PC-9 (cell line): ENCODE results near the gene ATL2. TPM values are rescaled to one million over a fixed set of nuclear protein-coding genes. Genes with fewer than 3 reads are reported as not detected.

Experiments
- BruUV-seq: library from RNA; stranded (reverse); fragments of 400-500 nt; replicated peaks from 2 replicates; lab custom pipeline; 2021; lab: Mats Ljungman, UMichigan
- CTCF ChIA-PET: fragments of 300-600 bp; sonication (Branson Sonifier 250); formaldehyde crosslinking; loops from one replicate; lab custom pipeline; 2022; ENCODE audit warnings: antibody characterized with exemption; lab: Charles Lee
- POLR2A ChIA-PET: fragments of 300-600 bp; sonication (Branson Sonifier 250); formaldehyde crosslinking; loops from one replicate; lab custom pipeline; 2022; ENCODE audit warnings: antibody characterized with exemption; ENCODE audit not compliant: unreplicated experiment; lab: Charles Lee
- DNase-seq, 2 experiments: peaks; one replicate each; pipeline versions ENCODE4 v3.0.0 to v3.0.0-alpha.2; 2015 to 2022; ENCODE audit warnings: mixed read lengths in 1 of 2
- H2AFZ ChIP-seq: fragments of 200-600 bp; sonication (generic); 2 replicates; pipeline ENCODE4 v1.8.1; 2017; ENCODE audit warnings: antibody characterized with exemption
- H3F3A ChIP-seq: fragments of 200-600 bp; sonication (generic); 2 replicates; pipeline ENCODE4 v1.8.1; 2017; ENCODE audit warnings: antibody characterized with exemption, mild to moderate bottlenecking, low read depth; ENCODE audit not compliant: insufficient read depth
- H3K27ac ChIP-seq: fragments of 200-600 bp; sonication (generic); 2 replicates; pipeline ENCODE4 v1.6.1; 2016; ENCODE audit warnings: mixed run types
- H3K27me3 ChIP-seq: fragments of 200-600 bp; sonication (generic); 2 replicates; pipeline ENCODE4 v1.6.1; 2016; ENCODE audit warnings: low read depth, mixed run types; ENCODE audit not compliant: insufficient read depth
- H3K36me3 ChIP-seq: fragments of 200-600 bp; sonication (generic); 2 replicates; pipeline ENCODE4 v1.6.1; 2016; ENCODE audit warnings: low read depth, mixed run types
- H3K4me1 ChIP-seq: fragments of 200-600 bp; sonication (generic); replicated peaks from 2 replicates; pipeline ENCODE4 v1.6.1; 2016; ENCODE audit warnings: mixed run types; ENCODE audit not compliant: insufficient read depth
- H3K4me2 ChIP-seq: fragments of 200-600 bp; sonication (generic); 2 replicates; pipeline ENCODE4 v1.6.1; 2017; ENCODE audit warnings: mixed run types
- H3K4me3 ChIP-seq: fragments of 200-600 bp; sonication (generic); 2 replicates; pipeline ENCODE4 v1.6.1; 2016; ENCODE audit warnings: mixed run types
- H3K79me2 ChIP-seq: fragments of 200-600 bp; sonication (generic); 2 replicates; pipeline ENCODE4 v1.6.1; 2017; ENCODE audit warnings: low read depth, mixed run types
- H3K9me2 ChIP-seq: fragments of 200-600 bp; sonication (generic); 2 replicates; pipeline ENCODE4 v1.8.1; 2017; ENCODE audit warnings: mild to moderate bottlenecking; ENCODE audit not compliant: insufficient read depth
- H3K9me3 ChIP-seq: fragments of 200-600 bp; sonication (generic); 2 replicates; pipeline ENCODE4 v1.8.1; 2016; ENCODE audit warnings: low read depth; ENCODE audit not compliant: insufficient read depth
- H4K20me1 ChIP-seq: fragments of 200-600 bp; sonication (generic); 2 replicates; pipeline ENCODE4 v1.8.1; 2017; ENCODE audit not compliant: insufficient read depth
- CTCF ChIP-seq: fragments of 200-600 bp; sonication (generic); conservative IDR thresholded peaks from 2 replicates; pipeline ENCODE4 v1.6.1; 2017; ENCODE audit warnings: mixed run types, antibody characterized with exemption, mild to moderate bottlenecking, moderate library complexity
- EZH2 ChIP-seq: fragments of 200-600 bp; sonication (generic); IDR thresholded peaks from 2 replicates; pipeline ENCODE4 v1.8.0; 2017; ENCODE audit warnings: antibody characterized with exemption, low read depth
- intact Hi-C: fragments of 100-400 bp; cut with micrococcal nuclease; formaldehyde crosslinking; loops from one replicate; pipeline ENCODE4 v1.10.0; 2022; ENCODE audit not compliant: unreplicated experiment
- total RNA-seq: library from RNA; stranded (reverse); gene quantifications from 2 replicates; pipeline ENCODE4 v1.2.3, GENCODE V29; 2021

Gene ATL2
- total RNA-seq, 1 experiment from 2014 or later: 66.4 TPM

DNA sequence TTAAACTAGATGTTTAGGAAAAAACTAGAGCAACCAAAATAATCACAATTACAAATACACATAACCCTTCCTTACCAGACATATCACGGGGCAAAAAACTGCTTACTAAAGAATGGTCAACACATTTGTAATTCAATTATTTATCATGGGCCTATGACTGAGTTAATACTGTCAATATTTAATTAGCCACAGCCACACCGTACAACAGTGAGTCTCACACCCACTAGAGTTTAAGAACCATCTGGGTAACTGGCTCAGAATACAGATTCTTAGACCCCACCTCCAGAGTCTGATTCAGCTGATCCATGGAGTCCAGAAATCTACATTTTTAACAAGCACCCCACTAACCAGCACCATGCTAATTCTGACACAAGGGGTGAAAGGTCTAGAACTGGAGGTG is 14.8 kb downstream of the ATL2 start:
- Histone ChIP-seq H3K4me1 (peaks cover 7% of the 10 kb centered on the region; the same call in 1 of the 2 replicates), H4K20me1 (peaks cover 71% of the 10 kb centered on the region), H3K9me2 (no peaks in the 10 kb centered on the region), H3K4me2 (no peak overlapping the region), H3K4me3 (no peak overlapping the region), H3K79me2 (peaks cover 95% of the 10 kb centered on the region), H3K27ac (no peak overlapping the region), H3K27me3 (no peaks in the 10 kb centered on the region), H3K36me3 (no peaks in the 10 kb centered on the region), H2AFZ (no peak overlapping the region), H3K9me3 (no peaks in the 10 kb centered on the region), H3F3A (peaks cover 24% of the 10 kb centered on the region; the same call in 1 of the 2 replicates)
- intact Hi-C loops: no loop called here
- ChIA-PET CTCF (interaction anchor here (1.1 kb wide), 1 partner anchor 103 kb away, joined by 3 read pairs; no protein-coding TSS in a partner anchor), POLR2A (no interaction called here)
- no peak for TF ChIP-seq EZH2
- no peak for TF ChIP-seq CTCF
- DNase-seq: no peak
- no TSS peak for BruUV-seq

GRCh38 chr2:38360177-38360576 is 16.9 kb downstream of the ATL2 start:
- Histone ChIP-seq H3K27ac (no peak overlapping the region), H3K4me1 (no peaks in the 10 kb centered on the region), H2AFZ (no peak overlapping the region), H3K4me2 (no peak overlapping the region), H3K27me3 (no peaks in the 10 kb centered on the region), H3K36me3 (no peaks in the 10 kb centered on the region), H3K79me2 (peaks cover 93% of the 10 kb centered on the region), H3F3A (peaks cover 20% of the 10 kb centered on the region; the same call in 1 of the 2 replicates), H3K9me2 (no peaks in the 10 kb centered on the region), H3K9me3 (no peaks in the 10 kb centered on the region), H3K4me3 (no peak overlapping the region), H4K20me1 (peaks cover 72% of the 10 kb centered on the region)
- ChIA-PET CTCF (interaction anchor here (0.7 kb wide), 1 partner anchor 384 kb away, joined by 5 read pairs; no protein-coding TSS in a partner anchor), POLR2A (no interaction called here)
- intact Hi-C loops: no loop called here
- TF ChIP-seq EZH2 (no peak), CTCF (no peak)
- no TSS peak for BruUV-seq
- no peak for DNase-seq

- H3K4me1 ChIP-seq: no peaks in the 10 kb centered on the region
- H3K27ac ChIP-seq: no peak overlapping the region
- TF ChIP-seq CTCF (no peak), EZH2 (no peak)
- DNase-seq: no peak
- ChIA-PET CTCF (no interaction called here), POLR2A (no interaction called here)
- no peak overlapping the region for H3K4me2 ChIP-seq
- no peaks in the 10 kb centered on the region for H3K9me3 ChIP-seq
- peaks cover 60% of the 10 kb centered on the region for H4K20me1 ChIP-seq
- peaks cover 84% of the 10 kb centered on the region for H3K79me2 ChIP-seq
- intact Hi-C loops: no loop called here
- no peak overlapping the region for H3K4me3 ChIP-seq
- H3K9me2 ChIP-seq: no peaks in the 10 kb centered on the region
- BruUV-seq: no TSS peak
- no peaks in the 10 kb centered on the region for H3K27me3 ChIP-seq
- H3F3A ChIP-seq: no peaks in the 10 kb centered on the region; the same call in 1 of the 2 replicates
- H3K36me3 ChIP-seq: 0 out of 2 replicates have a peak, but pooled peaks cover 6% of the 10 kb centered on the region
- no peak overlapping the region for H2AFZ ChIP-seq
Measured at GRCh38 chr2:38353402-38353801, 23.7 kb downstream of the ATL2 start.
